Astrocyte (in vitro differentiated cells and primary cell): ENCODE results near the gene TDG. TPM values are rescaled to one million over a fixed set of nuclear protein-coding genes. Genes with fewer than 3 reads are reported as not detected.
A peak's percentile ranks its signal among the peaks of the same experiment; 100 is the strongest.

Experiments used
- DNase-seq: peaks from one replicate; pipeline ENCODE4 v3.0.0-alpha.2; 2010; ENCODE audit warnings: low read depth
- FAIRE-seq: peaks from 2 replicates; lab custom pipeline; 2011; peaks lifted over from hg19 to GRCh38; lab: Jason Lieb, UNC
- H2AFZ ChIP-seq: 2 replicates; pipeline ENCODE4 v1.6.0; 2012; ENCODE audit warnings: low read depth, low read length, inconsistent platforms
- H3K27ac ChIP-seq: 2 replicates; pipeline ENCODE4 v1.5.1; 2011; ENCODE audit warnings: low read depth, low read length, inconsistent platforms
- H3K27me3 ChIP-seq: 2 replicates; pipeline ENCODE4 v1.6.0; 2011; ENCODE audit warnings: low read length, inconsistent platforms; ENCODE audit not compliant: insufficient read depth
- H3K36me3 ChIP-seq: 2 replicates; pipeline ENCODE4 v1.5.1; 2011; ENCODE audit warnings: low read length, inconsistent platforms; ENCODE audit not compliant: insufficient read depth
- H3K4me1 ChIP-seq: 2 replicates; pipeline ENCODE4 v1.5.1; 2011; ENCODE audit warnings: low read length, inconsistent platforms; ENCODE audit not compliant: insufficient read depth
- H3K4me2 ChIP-seq: 2 replicates; pipeline ENCODE4 v1.6.0; 2012; ENCODE audit warnings: low read length, inconsistent platforms
- H3K4me3 ChIP-seq: 2 replicates; pipeline ENCODE4 v1.5.1; 2011; ENCODE audit warnings: low read depth, mild to moderate bottlenecking, low read length, inconsistent platforms; ENCODE audit not compliant: insufficient read depth
- H3K79me2 ChIP-seq: 2 replicates; pipeline ENCODE4 v1.6.0; 2012; ENCODE audit warnings: mild to moderate bottlenecking, low read length, inconsistent platforms; ENCODE audit not compliant: insufficient read depth
- H3K9ac ChIP-seq: 2 replicates; pipeline ENCODE4 v1.6.0; 2012; ENCODE audit warnings: mild to moderate bottlenecking, low read length, inconsistent platforms
- H3K9me3 ChIP-seq: 2 replicates; pipeline ENCODE4 v1.5.1; 2012; ENCODE audit warnings: low read depth, mild to moderate bottlenecking, low read length, inconsistent platforms; ENCODE audit not compliant: insufficient read depth
- H4K20me1 ChIP-seq: 2 replicates; pipeline ENCODE4 v1.6.0; 2012; ENCODE audit warnings: low read length, inconsistent platforms; ENCODE audit not compliant: insufficient read depth
- H3K27ac Mint-ChIP-seq: one replicate; pipeline ENCODE4 v1.8.0; 2021; ENCODE audit warnings: mild to moderate bottlenecking, mixed read lengths; ENCODE audit not compliant: unreplicated experiment
- H3K27me3 Mint-ChIP-seq: one replicate; pipeline ENCODE4 v1.8.0; 2021; ENCODE audit warnings: low read depth, mixed read lengths; ENCODE audit not compliant: unreplicated experiment
- H3K36me3 Mint-ChIP-seq: one replicate; pipeline ENCODE4 v1.8.0; 2021; ENCODE audit warnings: low read depth, mixed read lengths; ENCODE audit not compliant: unreplicated experiment
- H3K4me1 Mint-ChIP-seq: one replicate; pipeline ENCODE4 v1.8.0; 2021; ENCODE audit warnings: low read depth, mixed read lengths; ENCODE audit not compliant: unreplicated experiment
- H3K4me3 Mint-ChIP-seq: one replicate; pipeline ENCODE4 v1.8.0; 2021; ENCODE audit warnings: mild to moderate bottlenecking, moderate library complexity, mixed read lengths; ENCODE audit not compliant: unreplicated experiment
- H3K9me3 Mint-ChIP-seq: one replicate; pipeline ENCODE4 v1.8.0; 2021; ENCODE audit warnings: mild to moderate bottlenecking, mixed read lengths; ENCODE audit not compliant: unreplicated experiment
- CTCF ChIP-seq: IDR thresholded peaks from 2 replicates; pipeline ENCODE4 v1.5.1; 2011; ENCODE audit warnings: low read depth, mild to moderate bottlenecking, inconsistent platforms, low read length, moderate library complexity; ENCODE audit not compliant: insufficient read depth
- EZH2 ChIP-seq: IDR thresholded peaks from 2 replicates; pipeline ENCODE4 v1.6.1; 2012; ENCODE audit warnings: mild to moderate bottlenecking, low read length, inconsistent platforms; ENCODE audit not compliant: insufficient read depth
- total RNA-seq: library from RNA; stranded (reverse); gene quantifications from 2 replicates; pipeline ENCODE4 v1.2.1, GENCODE V29; 2021

Gene TDG
- total RNA-seq, 1 donor from 2014 or later, result 49.7 TPM

GRCh38 chr12:103929046-103929783 lies 36.5 kb upstream of the TDG start:
- FAIRE-seq, result no peak
- no peaks in the 10 kb centered on the region for H3K27me3 Mint-ChIP-seq

GRCh38 chr12:103929784-103930033 lies 36.0 kb upstream of the TDG start:
- peaks cover 44% of the 10 kb centered on the region for H3K79me2 ChIP-seq
- H3K9ac ChIP-seq, result peak overlapping the region; percentile 91
- no peaks in the 10 kb centered on the region for H3K9me3 ChIP-seq
- DNase-seq, result no peak
- no peaks in the 10 kb centered on the region for H3K27me3 Mint-ChIP-seq
- H2AFZ ChIP-seq, result peak overlapping the region; percentile 94
- H3K4me3 Mint-ChIP-seq, result peak overlapping the region; percentile 92
- peaks cover 19% of the 10 kb centered on the region for H3K36me3 ChIP-seq
- H3K36me3 Mint-ChIP-seq, result peaks cover 6% of the 10 kb centered on the region
- peak overlapping the region; percentile 89 for H3K4me2 ChIP-seq
- H3K4me3 ChIP-seq, result peak overlapping the region; percentile 75
- peaks cover 9% of the 10 kb centered on the region for H3K4me1 Mint-ChIP-seq
- peak overlapping the region; percentile 68 for H3K27ac Mint-ChIP-seq
- H3K27ac ChIP-seq, result peak overlapping the region; percentile 97
- peaks cover 28% of the 10 kb centered on the region for H3K4me1 ChIP-seq
- H4K20me1 ChIP-seq, result peaks cover 39% of the 10 kb centered on the region
- H3K9me3 Mint-ChIP-seq, result no peaks in the 10 kb centered on the region
- no peak for FAIRE-seq
- no peak for TF ChIP-seq EZH2
- no peak for TF ChIP-seq CTCF
- no peaks in the 10 kb centered on the region for H3K27me3 ChIP-seq

More at GRCh38 chr12:103929046-103929783, 36.5 kb upstream of the TDG start:
- H3K4me3 ChIP-seq, result peak overlapping the region; percentile 75
- H3K4me3 Mint-ChIP-seq, result peak overlapping the region; percentile 92
- H4K20me1 ChIP-seq, result peaks cover 36% of the 10 kb centered on the region
- H3K79me2 ChIP-seq, result peaks cover 40% of the 10 kb centered on the region
- no peaks in the 10 kb centered on the region for H3K27me3 ChIP-seq
- H3K27ac ChIP-seq, result peak overlapping the region; percentile 97
- H3K9me3 ChIP-seq, result no peaks in the 10 kb centered on the region
- H3K4me2 ChIP-seq, result peak overlapping the region; percentile 89
- TF ChIP-seq CTCF (no peak), EZH2 (no peak)
- H3K27ac Mint-ChIP-seq, result peak overlapping the region; percentile 68
- H3K36me3 Mint-ChIP-seq, result peaks cover 4% of the 10 kb centered on the region
- H2AFZ ChIP-seq, result peak overlapping the region; percentile 94
- H3K36me3 ChIP-seq, result peaks cover 16% of the 10 kb centered on the region
- H3K4me1 ChIP-seq, result peaks cover 25% of the 10 kb centered on the region
- H3K4me1 Mint-ChIP-seq, result peaks cover 9% of the 10 kb centered on the region
- peak; percentile 87 for DNase-seq
- peak overlapping the region; percentile 91 for H3K9ac ChIP-seq
- H3K9me3 Mint-ChIP-seq, result no peaks in the 10 kb centered on the region
